Stimulated activated CD4-positive, alpha-beta T cell treated with anti-CD3 and anti-CD28 coated beads, Interleukin-1b, Interleukin-23, amount 100 ng/mL, for 24 hours (primary cell): Measurements from ENCODE around the gene AQP9.

Experiments
- DNase-seq, 4 experiments: peaks; one replicate each; pipeline ENCODE4 v3.0.0-alpha.2; 2020; ENCODE audit warnings: low read depth in 4 of 4, low spot score in 1 of 4

Gene AQP9

GRCh38 chr15:58223432-58223831 is 85.3 kb downstream of the AQP9 start:
- DNase-seq, result no peak

GRCh38 chr15:58224068-58224467 is 85.9 kb downstream of the AQP9 start:
- DNase-seq, result no peak

- DNase-seq, result peak; percentile 49 to 58 (median 52)
Measured at GRCh38 chr15:58227706-58228543, 89.7 kb downstream of the AQP9 start.

GRCh38 chr15:58228718-58229117 is 90.5 kb downstream of the AQP9 start:
- DNase-seq, result no peak

- no peak for DNase-seq
Measured at GRCh38 chr15:58229297-58229768, 91.2 kb downstream of the AQP9 start.

DNA sequence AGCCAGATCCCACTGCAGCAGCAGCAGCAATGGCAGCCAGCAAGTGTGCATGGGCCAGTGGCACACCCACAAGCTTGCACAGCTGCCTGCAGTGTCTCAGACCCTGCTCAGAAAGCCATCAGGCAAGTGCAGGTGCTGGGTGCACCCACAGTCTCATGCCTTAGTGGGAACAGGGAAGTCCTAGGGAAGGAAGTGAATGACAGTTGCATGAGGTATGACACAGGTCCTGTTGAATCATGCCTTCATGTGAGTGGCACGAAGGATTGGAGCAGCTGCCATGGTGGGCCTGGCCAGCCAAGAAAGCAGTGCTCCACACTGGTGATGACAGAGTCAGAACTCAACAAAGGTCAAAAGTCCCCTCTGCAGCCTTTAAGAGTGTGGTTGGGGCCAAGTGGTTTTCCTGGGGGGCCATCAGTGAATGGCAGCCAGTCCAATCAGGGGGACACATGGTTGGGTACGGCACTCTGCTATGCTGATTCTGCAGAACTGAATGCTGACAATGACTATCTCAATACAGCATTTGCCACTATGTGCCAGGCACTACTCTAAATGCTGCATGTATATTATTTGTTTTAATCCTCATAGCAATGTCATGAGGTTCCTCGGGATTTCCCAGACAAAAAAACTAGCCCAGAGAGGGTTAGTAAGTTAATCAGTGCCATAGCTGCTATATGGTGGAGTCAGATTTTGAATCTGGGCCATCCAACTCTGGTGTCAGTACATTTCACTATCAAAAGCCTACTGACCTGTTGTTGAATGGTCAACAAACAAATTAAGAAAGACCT is 94.3 kb downstream of the AQP9 start:
- DNase-seq, result no peak

DNA sequence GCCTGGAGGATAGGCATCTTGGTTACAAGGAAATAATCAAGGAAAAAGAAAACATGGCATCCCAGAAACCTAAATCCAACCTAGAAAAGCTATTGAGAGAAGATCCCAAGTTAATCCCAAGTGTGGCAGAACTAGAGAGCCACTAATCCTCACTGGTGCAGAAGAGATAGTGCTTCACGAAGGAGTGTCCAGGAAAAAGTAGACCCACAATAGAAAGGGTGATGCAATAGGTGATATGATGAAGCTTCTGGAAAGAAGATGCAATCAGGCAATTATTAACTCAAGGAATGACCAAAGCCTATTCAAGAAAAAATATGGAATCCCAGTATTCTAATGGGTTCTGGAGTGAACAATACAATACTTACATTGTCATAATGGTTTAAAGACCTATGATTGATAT is 95.2 kb downstream of the AQP9 start:
- DNase-seq, result no peak
